ENCODE measurements around the gene GLIS1. TPM values are rescaled to one million over a fixed set of nuclear protein-coding genes. Genes with fewer than 3 reads are reported as not detected.

GLIS1 gene
- total RNA-seq, 2 donors from 2014 or later = 2.6 TPM; not detected in 1

DNA sequence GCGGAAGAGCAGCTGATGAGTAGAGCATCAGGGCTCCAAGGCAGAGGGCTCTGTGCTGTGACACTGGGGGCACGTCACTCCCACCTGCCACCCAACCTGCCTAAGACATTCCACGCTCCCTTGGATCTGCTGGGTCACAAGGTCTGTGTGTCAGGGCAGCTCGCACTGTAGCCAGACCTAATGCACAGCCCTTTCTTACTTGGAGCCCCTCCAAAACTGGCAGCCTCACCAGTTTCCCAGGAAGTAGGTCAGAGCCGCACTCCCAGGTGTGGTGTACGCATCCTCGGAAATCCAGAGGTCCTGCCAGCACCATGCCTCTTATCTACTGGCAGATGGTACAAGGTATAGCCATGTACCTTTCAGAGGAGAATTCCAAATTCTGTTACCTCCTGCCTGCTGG, 257.5 kb downstream of the GLIS1 start:
- Histone ChIP-seq H3K27me3 (replicated peaks; ENCODE audit: insufficient read depth) (no peaks in the 10 kb centered on the region), H3K36me3 (no peaks in the 10 kb centered on the region), H3K4me3 (no peak overlapping the region), H3K4me1 (ENCODE audit: control insufficient read depth in 1 of 2, low read depth in 2 of 2) (no peaks in the 10 kb centered on the region), H3K9me3 (no peaks in the 10 kb centered on the region), H3K27ac (no peak overlapping the region)
- DNase-seq (ENCODE audit: low spot score) (no peak), ATAC-seq (ENCODE audit: insufficient number of reproducible peaks, low FRiP score, low read depth) (no peak)
- TF ChIP-seq, protein P1, sequence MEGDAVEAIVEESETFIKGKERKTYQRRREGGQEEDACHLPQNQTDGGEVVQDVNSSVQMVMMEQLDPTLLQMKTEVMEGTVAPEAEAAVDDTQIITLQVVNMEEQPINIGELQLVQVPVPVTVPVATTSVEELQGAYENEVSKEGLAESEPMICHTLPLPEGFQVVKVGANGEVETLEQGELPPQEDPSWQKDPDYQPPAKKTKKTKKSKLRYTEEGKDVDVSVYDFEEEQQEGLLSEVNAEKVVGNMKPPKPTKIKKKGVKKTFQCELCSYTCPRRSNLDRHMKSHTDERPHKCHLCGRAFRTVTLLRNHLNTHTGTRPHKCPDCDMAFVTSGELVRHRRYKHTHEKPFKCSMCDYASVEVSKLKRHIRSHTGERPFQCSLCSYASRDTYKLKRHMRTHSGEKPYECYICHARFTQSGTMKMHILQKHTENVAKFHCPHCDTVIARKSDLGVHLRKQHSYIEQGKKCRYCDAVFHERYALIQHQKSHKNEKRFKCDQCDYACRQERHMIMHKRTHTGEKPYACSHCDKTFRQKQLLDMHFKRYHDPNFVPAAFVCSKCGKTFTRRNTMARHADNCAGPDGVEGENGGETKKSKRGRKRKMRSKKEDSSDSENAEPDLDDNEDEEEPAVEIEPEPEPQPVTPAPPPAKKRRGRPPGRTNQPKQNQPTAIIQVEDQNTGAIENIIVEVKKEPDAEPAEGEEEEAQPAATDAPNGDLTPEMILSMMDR (IDR thresholded peaks at IDR 0.05) = no peak

- Histone ChIP-seq H3K9me3 (no peaks in the 10 kb centered on the region), H3K27ac (no peak overlapping the region), H3K27me3 (replicated peaks; ENCODE audit: insufficient read depth) (no peaks in the 10 kb centered on the region), H3K4me3 (no peak overlapping the region), H3K36me3 (no peaks in the 10 kb centered on the region), H3K4me1 (ENCODE audit: control insufficient read depth in 1 of 2, low read depth in 2 of 2) (no peaks in the 10 kb centered on the region)
- DNase-seq (ENCODE audit: low spot score) (no peak), ATAC-seq (ENCODE audit: insufficient number of reproducible peaks, low FRiP score, low read depth) (no peak)
- TF ChIP-seq, protein P1 (IDR thresholded peaks at IDR 0.05) = no peak
Measured at GRCh38 chr1:53480678-53481077, 258.3 kb downstream of the GLIS1 start.

DNA sequence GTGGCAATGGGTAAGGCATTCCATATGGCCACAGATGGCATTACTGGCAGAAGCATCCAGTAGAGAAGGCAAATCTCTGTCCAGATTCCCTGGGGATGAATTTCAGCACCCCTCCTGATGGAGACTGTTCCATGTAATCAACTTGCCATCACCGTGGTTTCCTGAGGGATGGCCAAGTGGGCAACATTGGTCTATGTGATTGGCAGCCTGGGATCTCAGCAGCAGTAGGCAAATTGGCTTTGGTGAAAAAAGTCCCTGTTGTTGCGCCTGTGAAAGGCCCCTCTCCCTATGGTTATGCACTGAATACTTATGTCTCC, 260.5 kb downstream of the GLIS1 start:
- H3K4me3 ChIP-seq = no peak overlapping the region
- no peak for DNase-seq (ENCODE audit: low spot score)

GRCh38 chr1:53477651-53478501, 261.1 kb downstream of the GLIS1 start:
- Histone ChIP-seq H3K27me3 (replicated peaks; ENCODE audit: insufficient read depth) (no peaks in the 10 kb centered on the region), H3K27ac (no peak overlapping the region), H3K4me1 (ENCODE audit: control insufficient read depth in 1 of 2, low read depth in 2 of 2) (no peaks in the 10 kb centered on the region), H3K36me3 (no peaks in the 10 kb centered on the region), H3K9me3 (no peaks in the 10 kb centered on the region), H3K4me3 (no peak overlapping the region)
- no peak for ATAC-seq (ENCODE audit: insufficient number of reproducible peaks, low FRiP score, low read depth)
- DNase-seq (ENCODE audit: low spot score) = no peak
- TF ChIP-seq, protein P1 (IDR thresholded peaks at IDR 0.05) = no peak

More for the DNA sequence above, 260.5 kb downstream of the GLIS1 start:
- TF ChIP-seq, protein P1 (IDR thresholded peaks at IDR 0.05) = no peak
- Histone ChIP-seq H3K27me3 (replicated peaks; ENCODE audit: insufficient read depth) (no peaks in the 10 kb centered on the region), H3K27ac (no peak overlapping the region), H3K4me1 (ENCODE audit: control insufficient read depth in 1 of 2, low read depth in 2 of 2) (no peaks in the 10 kb centered on the region), H3K9me3 (no peaks in the 10 kb centered on the region), H3K36me3 (no peaks in the 10 kb centered on the region)
- ATAC-seq (ENCODE audit: insufficient number of reproducible peaks, low FRiP score, low read depth) = no peak

DNA sequence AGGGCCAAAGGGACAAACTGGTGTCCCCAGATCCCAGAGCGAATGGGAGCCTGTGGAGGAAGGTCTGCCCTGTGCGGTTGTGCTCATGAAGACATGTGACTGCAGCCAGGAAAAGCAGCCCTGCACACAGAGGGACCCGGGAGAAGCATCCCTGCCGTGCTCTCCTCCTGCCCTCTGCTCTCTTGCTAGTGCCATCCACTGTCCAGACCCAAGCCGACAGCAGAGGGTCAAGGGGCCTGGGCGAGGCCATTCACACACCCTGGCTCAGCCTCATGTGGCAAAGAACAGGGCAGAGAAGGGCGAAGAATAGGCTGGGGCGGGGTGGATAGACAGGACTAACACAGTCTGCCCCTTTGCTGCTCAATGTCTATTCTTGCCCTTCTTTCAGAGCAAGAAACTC, 262.4 kb downstream of the GLIS1 start:
- Histone ChIP-seq H3K9me3 (no peaks in the 10 kb centered on the region), H3K4me3 (no peak overlapping the region), H3K27me3 (replicated peaks; ENCODE audit: insufficient read depth) (no peaks in the 10 kb centered on the region), H3K4me1 (ENCODE audit: control insufficient read depth in 1 of 2, low read depth in 2 of 2) (no peaks in the 10 kb centered on the region), H3K36me3 (no peaks in the 10 kb centered on the region), H3K27ac (no peak overlapping the region)
- TF ChIP-seq, protein P1 (IDR thresholded peaks at IDR 0.05) = no peak
- DNase-seq (ENCODE audit: low spot score) (no peak), ATAC-seq (ENCODE audit: insufficient number of reproducible peaks, low FRiP score, low read depth) (no peak)

Measured in thoracic aorta (tissue), 2 donors.